GM21423 (cell line): ENCODE results near the gene AMPH.
"Not testable (repeated sequence)": the region's sequence is repeated elsewhere in the genome, so short reads cannot be mapped to it uniquely, and the experiment has no call there.

ENCODE experiments used
- ATAC-seq: cut with Tn5 transposase; IDR thresholded peaks from one replicate; pipeline ENCODE4 v1.9.1; 2021; ENCODE audit warnings: mild to moderate bottlenecking, moderate library complexity; ENCODE audit not compliant: unreplicated experiment

The AMPH gene

GRCh38 chr7:38398725-38399321 lies 232.3 kb downstream of the AMPH start:
- peak; percentile 58 for ATAC-seq

- ATAC-seq, result no peak
These were observed 234.3 kb downstream of the AMPH start for GRCh38 chr7:38396852-38397251.

GRCh38 chr7:38395921-38396552 lies 235.1 kb downstream of the AMPH start:
- ATAC-seq, result not testable (repeated sequence)

GRCh38 chr7:38394660-38395059 lies 236.5 kb downstream of the AMPH start:
- ATAC-seq, result no peak

GRCh38 chr7:38393874-38394273 lies 237.3 kb downstream of the AMPH start:
- peak; percentile 56 for ATAC-seq

GRCh38 chr7:38391751-38392150 lies 239.4 kb downstream of the AMPH start:
- ATAC-seq, result no peak

GRCh38 chr7:38385682-38386081 lies 245.5 kb downstream of the AMPH start:
- no peak for ATAC-seq

GRCh38 chr7:38383281-38383680 lies 247.9 kb downstream of the AMPH start:
- ATAC-seq, result no peak

- no peak for ATAC-seq
These were observed 248.5 kb downstream of the AMPH start for GRCh38 chr7:38382684-38383083.

GRCh38 chr7:38375453-38375852 lies 255.7 kb downstream of the AMPH start:
- no peak for ATAC-seq

GRCh38 chr7:38374507-38374906 lies 256.7 kb downstream of the AMPH start:
- peak; percentile 39 for ATAC-seq

GRCh38 chr7:38373155-38373554 lies 258.0 kb downstream of the AMPH start:
- ATAC-seq, result no peak

- ATAC-seq, result no peak
These were observed 258.9 kb downstream of the AMPH start for GRCh38 chr7:38372290-38372689.

GRCh38 chr7:38369816-38370493 lies 261.2 kb downstream of the AMPH start:
- peak; percentile 79 for ATAC-seq

GRCh38 chr7:38368191-38368605 lies 263.0 kb downstream of the AMPH start:
- ATAC-seq, result peak; percentile 45

GRCh38 chr7:38367301-38367890 lies 263.8 kb downstream of the AMPH start:
- ATAC-seq, result peak; percentile 59

GRCh38 chr7:38363379-38363778 lies 267.8 kb downstream of the AMPH start:
- not testable (repeated sequence) for ATAC-seq

GRCh38 chr7:38362611-38363237 lies 268.4 kb downstream of the AMPH start:
- ATAC-seq, result peak; percentile 45

- no peak for ATAC-seq
These were observed 270.4 kb downstream of the AMPH start for GRCh38 chr7:38360776-38361175.

GRCh38 chr7:38359071-38359601 lies 272.0 kb downstream of the AMPH start:
- ATAC-seq, result peak; percentile 77

- ATAC-seq, result peak; percentile 18
These were observed 272.8 kb downstream of the AMPH start for GRCh38 chr7:38358273-38358831.
